GM12874 (cell line): ENCODE data around the gene NECTIN1.

Experiments used
- CTCF ChIP-seq: IDR thresholded peaks from 2 replicates; pipeline ENCODE4 v1.5.1; 2011; ENCODE audit warnings: low read depth, mild to moderate bottlenecking, control low read depth, low read length, moderate library complexity; ENCODE audit not compliant: insufficient read depth

NECTIN1 gene

GRCh38 chr11:119669487-119669886, 59.5 kb downstream of the NECTIN1 start:
- TF ChIP-seq CTCF, result no peak

GRCh38 chr11:119668676-119669075, 60.3 kb downstream of the NECTIN1 start:
- TF ChIP-seq CTCF, result no peak

GRCh38 chr11:119666463-119667131, 62.4 kb downstream of the NECTIN1 start:
- TF ChIP-seq CTCF, result peak; percentile 93

GRCh38 chr11:119666061-119666460, 62.9 kb downstream of the NECTIN1 start:
- TF ChIP-seq CTCF, result no peak

- TF ChIP-seq CTCF, result no peak
Measured at GRCh38 chr11:119664701-119665420, 64.1 kb downstream of the NECTIN1 start.

- no peak for TF ChIP-seq CTCF
Measured at GRCh38 chr11:119664063-119664572, 64.9 kb downstream of the NECTIN1 start.

GRCh38 chr11:119663279-119663678, 65.7 kb downstream of the NECTIN1 start:
- no peak for TF ChIP-seq CTCF
